ENCODE results near the gene HDDC2. TPM values are rescaled to one million over a fixed set of nuclear protein-coding genes. Genes with fewer than 3 reads are reported as not detected.

HDDC2 gene
- total and polyA plus RNA-seq, 2 of the 8 experiments (the other 6 are each of a cell fraction or from before 2014, with no cell fraction given) = 89.3 to 129 TPM

DNA sequence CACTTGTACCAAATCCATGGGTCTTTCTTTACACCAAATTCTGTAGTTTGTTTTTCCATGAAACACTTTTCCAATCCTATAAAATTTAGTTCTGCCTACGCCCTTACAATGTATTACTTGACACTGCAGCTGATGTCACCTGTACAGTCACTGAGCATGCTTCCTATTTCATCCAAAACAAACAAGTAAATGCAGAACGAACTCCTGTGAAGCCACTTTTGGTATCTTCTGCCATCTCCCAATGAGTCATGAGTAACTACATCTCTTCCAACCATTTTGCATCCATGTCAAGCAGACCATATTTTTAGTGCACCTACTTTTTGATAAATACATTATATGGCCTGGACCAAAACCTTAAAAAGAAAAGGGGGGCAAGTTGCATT is 42.4 kb downstream of the HDDC2 start:
- no peaks in the 10 kb centered on the region for H4K20me1 ChIP-seq (replicated peaks in 1 of 2; ENCODE audit: control insufficient read depth in 1 of 2, insufficient read depth in 2 of 2, low read length in 2 of 2)
- H3K79me2 ChIP-seq (ENCODE audit: control insufficient read depth in 1 of 2, insufficient read depth in 2 of 2, low read length in 2 of 2) = no peaks in the 10 kb centered on the region
- H3K14ac ChIP-seq (ENCODE audit: insufficient read length) = no peak overlapping the region
- ChIA-PET POLR2A (ENCODE audit: partially characterized antibody) (no interaction called here), CTCF (ENCODE audit: partially characterized antibody) (interaction anchor here (0.8 to 1.1 kb wide), 2 partner anchors 14 to 278 kb away, joined by 3 read pairs; no protein-coding TSS in a partner anchor)
- no peak overlapping the region for H3K4me2 ChIP-seq (ENCODE audit: insufficient read depth in 1 of 2, low read depth in 2 of 2, low read length in 2 of 2)
- FAIRE-seq = no peak
- H2BK20ac ChIP-seq (ENCODE audit: low read length) = no peak overlapping the region
- WGBS, 2 experiments (ENCODE audit: extremely low coverage in 1 of 2, insufficient coverage in 1 of 2, insufficient read length in 1 of 2, insufficient replicate concordance in 2 of 2, low coverage in 1 of 2, low lambda C conversion rate in 2 of 2, missing lambda C conversion rate in 1 of 2) = 86% methylated on average over 2 of the region's 2 CpGs; no CpG with 5 or more reads in 1 of the 2 experiments
- no peak overlapping the region for H3K9ac ChIP-seq (replicated peaks in 1 of 4; ENCODE audit: extremely low read depth in 1 of 4, low read depth in 3 of 4, low read length in 3 of 4)
- no peaks in the 10 kb centered on the region for H3K9me3 ChIP-seq (ENCODE audit: insufficient read depth in 2 of 2, low read depth in 1 of 2, low read length in 1 of 2)
- H2BK5ac ChIP-seq (ENCODE audit: low read depth, low read length) = no peak overlapping the region
- H3K79me1 ChIP-seq (ENCODE audit: low read depth, low read length) = no peaks in the 10 kb centered on the region
- H2BK15ac ChIP-seq (ENCODE audit: low read length) = no peak overlapping the region; the same call in 1 of the 2 replicates
- H3K23me2 ChIP-seq (ENCODE audit: low read depth, low read length) = no peaks in the 10 kb centered on the region
- no peak overlapping the region for H3K23ac ChIP-seq (ENCODE audit: insufficient read length)
- no peak overlapping the region for H2AFZ ChIP-seq (ENCODE audit: low read length)
- no peak overlapping the region for H4K91ac ChIP-seq (replicated peaks; ENCODE audit: insufficient read length, low read length)
- no peak overlapping the region for H2BK12ac ChIP-seq (ENCODE audit: low read depth, low read length)
- no peak overlapping the region for H2AK5ac ChIP-seq (ENCODE audit: low read depth, low read length)
- no peak overlapping the region for H3K27ac ChIP-seq (ENCODE audit: low read depth, low read length)
- no peak overlapping the region for H3K4me3 ChIP-seq (ENCODE audit: extremely low read depth in 1 of 4, insufficient read depth in 2 of 4, low read depth in 3 of 4, low read length in 4 of 4)
- H3K18ac ChIP-seq (ENCODE audit: extremely low read depth, low read length) = no peak overlapping the region
- no peak overlapping the region for H3K4ac ChIP-seq (replicated peaks; ENCODE audit: insufficient read length, low read depth, low read length)
- H3K56ac ChIP-seq (replicated peaks; ENCODE audit: insufficient read length, low read depth, low read length) = no peak overlapping the region
- H3K27me3 ChIP-seq (replicated peaks in 1 of 4; ENCODE audit: control insufficient read depth in 3 of 4, extremely low read depth in 1 of 4, insufficient read depth in 3 of 4, low read length in 3 of 4) = no peaks in the 10 kb centered on the region
- H2BK120ac ChIP-seq (replicated peaks; ENCODE audit: low read depth, low read length) = no peak overlapping the region
- no peak overlapping the region for H4K5ac ChIP-seq (ENCODE audit: insufficient read length, low read depth, low read length)
- no peak overlapping the region for H4K8ac ChIP-seq (ENCODE audit: extremely low read depth, insufficient read depth, low read length)
- TF ChIP-seq TAF7 (optimal IDR thresholded peaks at IDR 0.05; ENCODE audit: borderline replicate concordance, low read depth, low read length) = no peak
- no peak for TF ChIP-seq ZNF274 (IDR thresholded peaks at IDR 0.05; ENCODE audit: borderline replicate concordance, extremely low read depth, low read length)
- TF ChIP-seq PHF8 (conservative IDR thresholded peaks at IDR 0.05; ENCODE audit: low read depth, low read length) = no peak
- TF ChIP-seq JUND (IDR thresholded peaks at IDR 0.05; ENCODE audit: low read length) = no peak
- no peak for TF ChIP-seq BACH1 (IDR thresholded peaks at IDR 0.05; ENCODE audit: low read length)
- TF ChIP-seq BRCA1 (IDR thresholded peaks at IDR 0.05; ENCODE audit: low read depth, low read length) = no peak
- no peak for TF ChIP-seq CTBP2 (IDR thresholded peaks at IDR 0.05; ENCODE audit: borderline replicate concordance, insufficient read depth, insufficient read length, low read length)
- no peak for TF ChIP-seq SIN3A (conservative IDR thresholded peaks at IDR 0.05 in 1 of 2, IDR thresholded peaks at IDR 0.05 in 1 of 2; ENCODE audit: low read depth in 1 of 2, low read length in 2 of 2)
- TF ChIP-seq, protein P1, sequence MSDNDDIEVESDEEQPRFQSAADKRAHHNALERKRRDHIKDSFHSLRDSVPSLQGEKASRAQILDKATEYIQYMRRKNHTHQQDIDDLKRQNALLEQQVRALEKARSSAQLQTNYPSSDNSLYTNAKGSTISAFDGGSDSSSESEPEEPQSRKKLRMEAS (IDR thresholded peaks at IDR 0.05) = no peak
- no peak for DNase-seq (ENCODE audit: low read depth in 1 of 2, low spot score in 2 of 2)
- no peaks in the 10 kb centered on the region for H3K36me3 ChIP-seq (ENCODE audit: control insufficient read depth in 2 of 4, insufficient read depth in 4 of 4, low read length in 3 of 4)
- H3K4me1 ChIP-seq (replicated peaks in 1 of 4; ENCODE audit: control insufficient read depth in 3 of 4, insufficient read depth in 4 of 4, low read length in 3 of 4) = no peaks in the 10 kb centered on the region; a peak in 1 of 7 replicates

Measured in H1 (cell line).